SK-N-SH (cell line): ENCODE measurements around the gene ARHGEF10L.

Experiments
- CTCF ChIP-seq: fragments of 200-600 bp; sonication (generic); IDR thresholded peaks from 2 replicates; pipeline ENCODE4 v1.6.1; 2017; ENCODE audit warnings: antibody characterized with exemption, mild to moderate bottlenecking, moderate library complexity
- EP300 ChIP-seq, 2 experiments: IDR thresholded peaks; 2 replicates each; pipeline versions ENCODE4 v1.4.0 to v1.6.1; 2012; ENCODE audit warnings: borderline replicate concordance in 1 of 2, low read depth in 1 of 2, low read length in 1 of 2
- GABPA ChIP-seq: IDR thresholded peaks from 2 replicates; pipeline ENCODE4 v1.4.0; 2012; ENCODE audit warnings: low read depth, mild to moderate bottlenecking
- MEF2A ChIP-seq: IDR thresholded peaks from 2 replicates; pipeline ENCODE4 v1.4.0; 2012; ENCODE audit warnings: low read depth, borderline replicate concordance
- SMC3 ChIP-seq: IDR thresholded peaks from 2 replicates; pipeline ENCODE4 v1.6.1; 2012; ENCODE audit warnings: low read depth, low read length, improper control_type of control experiment
- TCF12 ChIP-seq: IDR thresholded peaks from 2 replicates; pipeline ENCODE4 v1.4.0; 2012
- USF2 ChIP-seq: fragments of 150-350 bp; IDR thresholded peaks from 2 replicates; pipeline ENCODE4 v1.6.1; 2017; ENCODE audit warnings: antibody characterized with exemption, low read length, low read depth, borderline replicate concordance
- YY1 ChIP-seq: IDR thresholded peaks from 2 replicates; pipeline ENCODE4 v1.4.0; 2012; ENCODE audit warnings: low read depth, mild to moderate bottlenecking

GRCh38 chr1:17546946-17547670 lies 7.6 kb downstream of the ARHGEF10L start:
- TF ChIP-seq TCF12 (no peak), CTCF (no peak), GABPA (no peak), YY1 (no peak), USF2 (no peak), EP300 (IDR thresholded peaks at IDR 0.05; ENCODE audit: borderline replicate concordance in 1 of 2, low read depth in 1 of 2, low read length in 1 of 2) (no peak), MEF2A (no peak), SMC3 (no peak)
